IPS DF 6.9 (cell line): ENCODE measurements around the gene CHST10.

Experiments used
- DNase-seq: peaks from one replicate; pipeline ENCODE4 v3.0.0-alpha.2; 2013; ENCODE audit warnings: low read depth, low spot score
- H3K27ac ChIP-seq: one replicate; pipeline ENCODE4 v1.5.1; 2013; ENCODE audit warnings: low read length, control low read depth
- H3K27me3 ChIP-seq: 2 replicates; pipeline ENCODE4 v1.6.1; 2013; ENCODE audit warnings: mild to moderate bottlenecking, low read length; ENCODE audit not compliant: control insufficient read depth, insufficient read depth
- H3K36me3 ChIP-seq: 2 replicates; pipeline ENCODE4 v1.6.1; 2013; ENCODE audit warnings: low read length; ENCODE audit not compliant: control insufficient read depth, insufficient read depth
- H3K4me1 ChIP-seq: 2 replicates; pipeline ENCODE4 v1.6.1; 2013; ENCODE audit warnings: low read length; ENCODE audit not compliant: control insufficient read depth, insufficient read depth
- H3K4me3 ChIP-seq: 2 replicates; pipeline ENCODE4 v1.5.1; 2013; ENCODE audit warnings: mild to moderate bottlenecking, low read length
- H3K9me3 ChIP-seq: 2 replicates; pipeline ENCODE4 v1.6.1; 2013; ENCODE audit warnings: low read length, inconsistent platforms; ENCODE audit not compliant: control insufficient read depth, insufficient read depth
- WGBS: extraction: QIAGEN DNeasy Blood & Tissue Kit; methylation state at CpG from one replicate; pipeline ENCODE4 v1.1.7; 2013; ENCODE audit warnings: mixed read lengths, missing lambda C conversion rate; ENCODE audit not compliant: insufficient read length, insufficient coverage; 5-methylcytosine and 5-hydroxymethylcytosine counted together

CHST10 gene

DNA sequence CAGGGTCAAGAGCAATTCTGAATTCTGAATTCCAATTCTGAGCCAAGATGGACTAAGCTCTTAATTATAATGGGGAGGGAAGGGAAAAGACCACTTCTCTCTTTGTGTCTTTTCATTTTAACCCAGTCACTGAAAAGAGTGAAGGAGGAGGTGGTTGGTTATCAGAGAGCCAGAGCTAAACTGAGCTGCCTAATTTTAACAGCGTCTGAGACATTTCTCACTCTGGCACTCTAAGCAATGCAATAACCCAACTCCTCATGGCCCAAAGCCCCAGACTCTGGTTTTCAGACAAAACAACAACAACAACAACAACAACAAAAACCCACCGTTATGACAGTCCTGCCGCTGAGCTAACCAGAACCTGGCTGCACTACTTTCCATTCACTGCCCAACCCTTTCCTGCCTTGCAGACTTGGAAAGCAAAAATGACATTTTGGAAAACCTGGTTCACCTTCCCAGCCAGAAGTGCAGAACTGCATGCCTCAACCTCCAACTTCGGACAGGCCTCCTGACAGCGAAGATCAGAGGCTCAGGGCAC, 1.0 kb downstream of the CHST10 start:
- Histone ChIP-seq H3K36me3 (no peaks in the 10 kb centered on the region), H3K4me3 (peak overlapping the region; percentile 64; the same call in 1 of the 2 replicates), H3K9me3 (no peaks in the 10 kb centered on the region), H3K27me3 (no peaks in the 10 kb centered on the region), H3K4me1 (peaks cover 7% of the 10 kb centered on the region), H3K27ac (no peak overlapping the region)
- DNase-seq, result no peak
- no CpG with 5 or more reads among the region's 5 CpGs for WGBS

GRCh38 chr2:100413571-100413970, 3.9 kb downstream of the CHST10 start:
- no CpG with 5 or more reads among the region's 4 CpGs for WGBS
- no peak for DNase-seq
- H3K4me1 ChIP-seq, result peaks cover 14% of the 10 kb centered on the region

GRCh38 chr2:100412881-100413321, 4.6 kb downstream of the CHST10 start:
- H3K4me1 ChIP-seq, result peaks cover 14% of the 10 kb centered on the region
- WGBS, result no CpG with 5 or more reads among the region's 5 CpGs
- H3K4me3 ChIP-seq, result no peak overlapping the region
- H3K36me3 ChIP-seq, result no peaks in the 10 kb centered on the region
- no peaks in the 10 kb centered on the region for H3K9me3 ChIP-seq
- no peak overlapping the region for H3K27ac ChIP-seq
- DNase-seq, result no peak
- no peaks in the 10 kb centered on the region for H3K27me3 ChIP-seq

More at GRCh38 chr2:100413571-100413970, 3.9 kb downstream of the CHST10 start:
- no peaks in the 10 kb centered on the region for H3K36me3 ChIP-seq
- H3K9me3 ChIP-seq, result no peaks in the 10 kb centered on the region
- no peak overlapping the region for H3K27ac ChIP-seq
- no peaks in the 10 kb centered on the region for H3K27me3 ChIP-seq
- H3K4me3 ChIP-seq, result no peak overlapping the region

DNA sequence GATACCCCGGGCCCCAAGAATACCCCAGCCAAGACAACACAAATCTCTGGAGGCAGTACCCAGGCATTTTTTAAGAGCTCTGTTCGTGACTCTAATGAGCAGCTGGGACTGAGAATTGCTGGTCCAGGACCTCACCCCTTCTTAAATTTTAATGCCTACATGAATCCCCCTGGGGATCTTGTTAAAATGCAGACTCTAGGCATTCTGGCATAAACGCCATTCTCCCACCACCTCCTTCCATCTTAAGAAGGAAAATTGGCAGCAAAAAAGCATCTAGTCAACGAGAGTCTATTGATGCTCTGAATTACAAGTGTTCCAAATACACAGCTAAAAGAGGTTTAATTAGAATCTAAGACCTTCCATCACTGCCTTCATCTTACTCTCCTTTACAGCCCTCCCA, 5.0 kb downstream of the CHST10 start:
- Histone ChIP-seq H3K27me3 (no peaks in the 10 kb centered on the region), H3K4me1 (peaks cover 14% of the 10 kb centered on the region)
- WGBS, result no CpG with 5 or more reads among the region's 4 CpGs

GRCh38 chr2:100411841-100412292, 5.6 kb downstream of the CHST10 start:
- H3K36me3 ChIP-seq, result no peaks in the 10 kb centered on the region
- no peaks in the 10 kb centered on the region for H3K27me3 ChIP-seq
- no peak overlapping the region for H3K27ac ChIP-seq
- peaks cover 14% of the 10 kb centered on the region for H3K4me1 ChIP-seq
- no CpG with 5 or more reads among the region's 5 CpGs for WGBS
- DNase-seq, result peak; percentile 22
- no peaks in the 10 kb centered on the region for H3K9me3 ChIP-seq
- no peak overlapping the region for H3K4me3 ChIP-seq

More for the DNA sequence above, 5.0 kb downstream of the CHST10 start:
- no peak overlapping the region for H3K27ac ChIP-seq
- no peak for DNase-seq
- no peaks in the 10 kb centered on the region for H3K9me3 ChIP-seq
- H3K4me3 ChIP-seq, result no peak overlapping the region
- H3K36me3 ChIP-seq, result no peaks in the 10 kb centered on the region

- Histone ChIP-seq H3K4me3 (no peak overlapping the region), H3K4me1 (peaks cover 14% of the 10 kb centered on the region), H3K27ac (no peak overlapping the region), H3K9me3 (no peaks in the 10 kb centered on the region), H3K27me3 (no peaks in the 10 kb centered on the region), H3K36me3 (peaks cover 4% of the 10 kb centered on the region; the same call in 1 of the 2 replicates)
- WGBS, result no CpG with 5 or more reads among the region's 8 CpGs
- DNase-seq, result no peak
Measured at GRCh38 chr2:100409975-100410647, 7.4 kb downstream of the CHST10 start.

- no peak overlapping the region for H3K4me3 ChIP-seq
- H3K27ac ChIP-seq, result no peak overlapping the region
- no CpG with 5 or more reads among the region's 5 CpGs for WGBS
- H3K36me3 ChIP-seq, result peaks cover 4% of the 10 kb centered on the region; the same call in 1 of the 2 replicates
- H3K9me3 ChIP-seq, result no peaks in the 10 kb centered on the region
- H3K27me3 ChIP-seq, result no peaks in the 10 kb centered on the region
- no peak for DNase-seq
- H3K4me1 ChIP-seq, result peaks cover 14% of the 10 kb centered on the region
Measured at GRCh38 chr2:100409461-100409860, 8.0 kb downstream of the CHST10 start.

- no peaks in the 10 kb centered on the region for H3K9me3 ChIP-seq
Measured at GRCh38 chr2:100408941-100409340, 8.5 kb downstream of the CHST10 start.

DNA sequence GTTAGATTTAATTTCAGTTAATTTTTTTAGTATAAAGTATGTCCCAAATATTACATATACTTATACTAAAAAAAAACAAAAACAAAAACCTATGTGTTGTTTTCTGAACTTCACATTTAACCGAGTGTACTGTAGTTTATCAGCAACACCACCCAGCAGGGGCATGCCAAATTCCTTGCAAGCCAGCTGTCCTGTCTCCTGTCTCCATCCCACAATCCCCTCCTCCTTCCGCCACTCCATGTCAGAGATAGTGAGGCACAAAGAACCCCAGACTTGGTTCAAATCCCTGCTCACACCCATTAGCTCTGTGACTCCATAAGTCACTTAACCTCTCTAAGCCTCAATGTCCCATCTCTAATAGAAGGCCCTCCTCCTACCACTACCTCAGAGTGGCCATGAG, 9.4 kb downstream of the CHST10 start:
- no peaks in the 10 kb centered on the region for H3K9me3 ChIP-seq
- H3K4me1 ChIP-seq, result peaks cover 11% of the 10 kb centered on the region
- no CpG with 5 or more reads among the region's 2 CpGs for WGBS
- no peak overlapping the region for H3K4me3 ChIP-seq
- H3K27me3 ChIP-seq, result no peaks in the 10 kb centered on the region
- DNase-seq, result no peak
- no peak overlapping the region for H3K27ac ChIP-seq
- H3K36me3 ChIP-seq, result peaks cover 4% of the 10 kb centered on the region; the same call in 1 of the 2 replicates

More at GRCh38 chr2:100408941-100409340, 8.5 kb downstream of the CHST10 start:
- peaks cover 4% of the 10 kb centered on the region; the same call in 1 of the 2 replicates for H3K36me3 ChIP-seq
- no peaks in the 10 kb centered on the region for H3K27me3 ChIP-seq
- no peak overlapping the region for H3K4me3 ChIP-seq
- DNase-seq, result no peak
- peaks cover 14% of the 10 kb centered on the region for H3K4me1 ChIP-seq
- no peak overlapping the region for H3K27ac ChIP-seq
- no CpG with 5 or more reads among the region's 8 CpGs for WGBS

GRCh38 chr2:100407563-100407962, 9.9 kb downstream of the CHST10 start:
- H3K27ac ChIP-seq, result no peak overlapping the region
- no peak overlapping the region for H3K4me3 ChIP-seq
- peaks cover 10% of the 10 kb centered on the region for H3K4me1 ChIP-seq
- no CpG with 5 or more reads among the region's 6 CpGs for WGBS
- peaks cover 4% of the 10 kb centered on the region; the same call in 1 of the 2 replicates for H3K36me3 ChIP-seq
- no peaks in the 10 kb centered on the region for H3K27me3 ChIP-seq
- H3K9me3 ChIP-seq, result no peaks in the 10 kb centered on the region
- DNase-seq, result no peak
